ENCODE data around the gene TACO1. TPM values are rescaled to one million over a fixed set of nuclear protein-coding genes. Genes with fewer than 3 reads are reported as not detected.

TACO1 gene
- total and polyA plus RNA-seq, 2 experiments from 2014 or later, result 15.4 to 19.9 TPM

- no peak for TF ChIP-seq ZNF462 (CRISPR knock-in tag; IDR thresholded peaks at IDR 0.05)
- no peak for TF ChIP-seq CREB1 (CRISPR knock-in tag; IDR thresholded peaks at IDR 0.05; ENCODE audit: low read depth)
- TF ChIP-seq ZNF114 (CRISPR knock-in tag; IDR thresholded peaks at IDR 0.05), result no peak
These were observed 11.9 kb upstream of the TACO1 start (continued) for GRCh38 chr17:63588797-63589196.

GRCh38 chr17:63589646-63590045, 11.0 kb upstream of the TACO1 start:
- Histone ChIP-seq H3K36me3 (ENCODE audit: insufficient read depth) (peaks cover 27% of the 10 kb centered on the region), H3K27me3 (ENCODE audit: insufficient read depth) (no peaks in the 10 kb centered on the region), H2AFZ (no peak overlapping the region), H3K4me3 (no peak overlapping the region), H3K4me2 (no peak overlapping the region), H3K9me2 (ENCODE audit: insufficient read depth) (no peaks in the 10 kb centered on the region), H4K20me1 (replicated peaks; ENCODE audit: insufficient read depth) (peaks cover under 1% of the 10 kb centered on the region; the same call in 1 of the 2 replicates), H3K79me2 (replicated peaks; ENCODE audit: insufficient read depth) (no peaks in the 10 kb centered on the region), H3K27ac (ENCODE audit: low read depth) (no peak overlapping the region), H3F3A (replicated peaks; ENCODE audit: low read depth) (no peaks in the 10 kb centered on the region), H3K4me1 (ENCODE audit: insufficient read depth) (no peaks in the 10 kb centered on the region)
- no peaks in the 10 kb centered on the region for H3K9me3 Mint-ChIP-seq
- H3K36me3 Mint-ChIP-seq (ENCODE audit: low read depth), result peaks cover 51% of the 10 kb centered on the region
- H3K4me1 Mint-ChIP-seq, result no peaks in the 10 kb centered on the region
- H3K4me3 Mint-ChIP-seq, result no peak overlapping the region
- no peak overlapping the region for H3K27ac Mint-ChIP-seq
- peaks cover 2% of the 10 kb centered on the region for H3K27me3 Mint-ChIP-seq (ENCODE audit: insufficient read depth, low read depth, poor library complexity)
- DNase-seq (ENCODE audit: low spot score) (no peak), ATAC-seq (no peak)
- TF ChIP-seq ZNF331 (CRISPR knock-in tag; IDR thresholded peaks at IDR 0.05; ENCODE audit: low read depth) (no peak), EZH2phosphoT487 (IDR thresholded peaks at IDR 0.05; ENCODE audit: unreplicated experiment) (no peak), EZH2 (IDR thresholded peaks at IDR 0.05; ENCODE audit: low read depth, unreplicated experiment) (no peak), ZNF462 (CRISPR knock-in tag; IDR thresholded peaks at IDR 0.05) (no peak), NANOG (IDR thresholded peaks at IDR 0.05; ENCODE audit: borderline replicate concordance) (no peak), CREB1 (CRISPR knock-in tag; IDR thresholded peaks at IDR 0.05; ENCODE audit: low read depth) (no peak), ZNF114 (CRISPR knock-in tag; IDR thresholded peaks at IDR 0.05) (no peak), ETS1 (IDR thresholded peaks at IDR 0.05) (no peak)

Measured in GM23338 (cell line).